Activated CD4-positive, alpha-beta T cell treated with anti-CD3 and anti-CD28 coated beads for 1 hour (primary cell): ENCODE data around the gene DSG2.

Experiments used
- DNase-seq: peaks from one replicate; pipeline ENCODE4 v3.0.0-alpha.2; 2020

The DSG2 gene

DNA sequence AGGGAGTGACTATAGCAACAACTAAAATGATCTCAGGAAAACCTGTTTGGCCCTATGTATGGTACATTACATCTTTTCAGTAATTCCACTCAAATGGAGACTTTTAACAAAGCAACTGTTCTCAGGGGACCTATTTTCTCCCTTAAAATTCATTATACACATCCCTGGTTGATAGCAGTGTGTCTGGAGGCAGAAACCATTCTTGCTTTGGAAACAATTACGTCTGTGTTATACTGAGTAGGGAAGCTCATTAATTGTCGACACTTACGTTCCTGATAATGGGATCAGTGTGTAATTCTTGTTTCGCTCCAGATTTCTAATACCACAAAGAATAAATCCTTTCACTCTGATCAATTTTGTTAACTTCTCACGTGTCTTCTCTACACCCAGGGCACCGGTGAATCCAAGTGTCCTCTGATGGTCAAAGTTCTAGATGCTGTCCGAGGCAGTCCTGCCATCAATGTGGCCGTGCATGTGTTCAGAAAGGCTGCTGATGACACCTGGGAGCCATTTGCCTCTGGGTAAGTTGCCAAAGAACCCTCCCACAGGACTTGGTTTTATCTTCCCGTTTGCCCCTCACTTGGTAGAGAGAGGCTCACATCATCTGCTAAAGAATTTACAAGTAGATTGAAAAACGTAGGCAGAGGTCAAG lies 94.7 kb downstream of the DSG2 start:
- DNase-seq: no peak

- DNase-seq: no peak
These were observed 97.3 kb downstream of the DSG2 start for GRCh38 chr18:31595121-31595771.

GRCh38 chr18:31596081-31596872 lies 98.3 kb downstream of the DSG2 start:
- DNase-seq: no peak

- DNase-seq: no peak
These were observed 100.2 kb downstream of the DSG2 start for GRCh38 chr18:31598021-31598805.
